ENCODE measurements around the gene PDE6C.
"Not testable (repeated sequence)": the region's sequence is repeated elsewhere in the genome, so short reads cannot be mapped to it uniquely, and the experiment has no call there.

Gene PDE6C

GRCh38 chr10:93630625-93631557, 18.6 kb downstream of the PDE6C start:
- no peak for DNase-seq (ENCODE audit: low read depth)

GRCh38 chr10:93639791-93640190, 27.5 kb downstream of the PDE6C start:
- no peak for DNase-seq (ENCODE audit: low read depth)

- DNase-seq (ENCODE audit: low read depth): peak; percentile 9
These were observed 40.5 kb downstream of the PDE6C start for GRCh38 chr10:93652857-93653256.

- DNase-seq (ENCODE audit: low read depth): no peak
These were observed 41.9 kb downstream of the PDE6C start for GRCh38 chr10:93654201-93654600.

GRCh38 chr10:93656155-93656554, 43.8 kb downstream of the PDE6C start:
- no peak for DNase-seq (ENCODE audit: low read depth)

- DNase-seq (ENCODE audit: low read depth): no peak
These were observed 45.4 kb downstream of the PDE6C start for GRCh38 chr10:93657757-93658156.

GRCh38 chr10:93666030-93666429, 53.7 kb downstream of the PDE6C start:
- DNase-seq (ENCODE audit: low read depth): no peak

- no peak for DNase-seq (ENCODE audit: low read depth)
These were observed 55.5 kb downstream of the PDE6C start for GRCh38 chr10:93667795-93668194.

- no peak for DNase-seq (ENCODE audit: low read depth)
These were observed 58.0 kb downstream of the PDE6C start for GRCh38 chr10:93670372-93670771.

- DNase-seq (ENCODE audit: low read depth): no peak
These were observed 58.7 kb downstream of the PDE6C start for GRCh38 chr10:93671042-93671441.

- DNase-seq (ENCODE audit: low read depth): no peak
These were observed 59.8 kb downstream of the PDE6C start for GRCh38 chr10:93672022-93672678.

- DNase-seq (ENCODE audit: low read depth): no peak
These were observed 60.6 kb downstream of the PDE6C start for GRCh38 chr10:93672890-93673289.

GRCh38 chr10:93673791-93674190, 61.5 kb downstream of the PDE6C start:
- DNase-seq (ENCODE audit: low read depth): no peak

GRCh38 chr10:93678386-93678785, 66.0 kb downstream of the PDE6C start:
- no peak for DNase-seq (ENCODE audit: low read depth)

- DNase-seq (ENCODE audit: low read depth): no peak
These were observed 66.7 kb downstream of the PDE6C start for GRCh38 chr10:93678805-93679587.

- DNase-seq (ENCODE audit: low read depth): peak; percentile 9
These were observed 68.2 kb downstream of the PDE6C start for GRCh38 chr10:93680412-93681047.

- DNase-seq (ENCODE audit: low read depth): no peak
These were observed 75.4 kb downstream of the PDE6C start for GRCh38 chr10:93687737-93688136.

- no peak for DNase-seq (ENCODE audit: low read depth)
These were observed 83.4 kb downstream of the PDE6C start for GRCh38 chr10:93695740-93696139.

GRCh38 chr10:93696582-93696981, 84.2 kb downstream of the PDE6C start:
- DNase-seq (ENCODE audit: low read depth): not testable (repeated sequence)

GRCh38 chr10:93697207-93697606, 84.9 kb downstream of the PDE6C start:
- no peak for DNase-seq (ENCODE audit: low read depth)

- peak; percentile 4 for DNase-seq (ENCODE audit: low read depth)
These were observed 89.5 kb downstream of the PDE6C start for GRCh38 chr10:93701866-93702209.

All from non-pigmented ciliary epithelial cell (primary cell).